Measurements from ENCODE around the gene GNAS-AS1. TPM values are rescaled to one million over a fixed set of nuclear protein-coding genes. Genes with fewer than 3 reads are reported as not detected.

The GNAS-AS1 gene
- total RNA-seq, 1 donor from 2014 or later: 1.7 TPM

GRCh38 chr20:58869662-58870227 lies 19.0 kb upstream of the GNAS-AS1 start:
- Mint-ChIP-seq H3K4me1 (ENCODE audit: low read depth) (peaks cover 7% of the 10 kb centered on the region), H3K27me3 (ENCODE audit: low read depth) (peaks cover 22% of the 10 kb centered on the region), H3K9me3 (no peaks in the 10 kb centered on the region), H3K4me3 (ENCODE audit: low read depth) (no peak overlapping the region), H3K36me3 (ENCODE audit: low read depth) (no peaks in the 10 kb centered on the region), H3K27ac (no peak overlapping the region)
- DNase-seq (ENCODE audit: low spot score): no peak
- intact Hi-C loops (cut with micrococcal nuclease): loop anchor here (5.0 kb wide), 1 partner anchor 353 kb away; no protein-coding TSS in a partner anchor

DNA sequence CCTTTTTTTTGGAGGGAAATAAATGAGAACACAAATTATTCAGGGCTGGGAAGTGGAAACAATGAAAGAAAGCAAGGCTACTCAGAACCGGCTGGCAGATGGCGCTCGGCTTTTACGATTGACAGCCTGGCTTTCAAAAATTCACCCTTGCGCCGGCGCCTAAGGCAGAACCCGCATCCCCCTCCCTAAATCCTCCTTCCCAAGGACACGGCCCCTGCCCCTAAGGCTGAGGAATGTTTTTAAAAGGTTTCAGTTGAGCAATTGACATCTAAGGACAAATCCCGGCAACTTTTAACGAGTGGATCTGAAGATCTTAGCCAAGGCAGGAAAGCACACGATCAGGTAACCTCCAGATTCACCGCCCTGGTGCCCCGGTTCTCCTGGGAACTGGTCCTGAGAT lies 18.1 kb upstream of the GNAS-AS1 start:
- H3K4me3 Mint-ChIP-seq (ENCODE audit: low read depth): no peak overlapping the region
- H3K27me3 Mint-ChIP-seq (ENCODE audit: low read depth): peaks cover 22% of the 10 kb centered on the region
- no peaks in the 10 kb centered on the region for H3K36me3 Mint-ChIP-seq (ENCODE audit: low read depth)
- no peaks in the 10 kb centered on the region for H3K9me3 Mint-ChIP-seq
- intact Hi-C loops (cut with micrococcal nuclease): no loop called here
- H3K27ac Mint-ChIP-seq: no peak overlapping the region
- DNase-seq (ENCODE audit: low spot score): no peak
- H3K4me1 Mint-ChIP-seq (ENCODE audit: low read depth): peaks cover 7% of the 10 kb centered on the region

DNA sequence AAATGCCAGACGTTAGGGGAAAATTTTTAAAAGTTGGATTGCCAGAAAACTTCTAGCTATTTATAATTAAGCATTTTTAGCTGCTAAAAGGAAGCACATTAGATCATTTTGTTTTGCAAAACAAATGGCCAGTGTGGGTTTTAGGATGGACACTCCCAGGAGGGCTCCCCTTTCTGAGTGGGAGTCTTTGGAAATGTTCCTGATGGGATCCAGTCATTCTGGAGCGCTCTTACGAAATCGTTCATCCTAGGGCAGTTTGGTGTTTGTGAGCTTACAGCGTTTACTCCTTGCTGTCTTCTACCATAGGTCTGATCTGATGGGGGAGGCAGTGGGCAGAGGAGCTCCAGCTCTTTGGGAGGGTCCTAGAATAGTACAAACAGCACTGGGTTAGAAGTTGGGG lies 16.5 kb upstream of the GNAS-AS1 start:
- Mint-ChIP-seq H3K4me3 (ENCODE audit: low read depth) (no peak overlapping the region), H3K27me3 (ENCODE audit: low read depth) (peaks cover 33% of the 10 kb centered on the region), H3K27ac (no peak overlapping the region), H3K4me1 (ENCODE audit: low read depth) (peaks cover 7% of the 10 kb centered on the region), H3K9me3 (no peaks in the 10 kb centered on the region), H3K36me3 (ENCODE audit: low read depth) (no peaks in the 10 kb centered on the region)
- intact Hi-C loops (cut with micrococcal nuclease): no loop called here
- DNase-seq (ENCODE audit: low spot score): no peak

DNA sequence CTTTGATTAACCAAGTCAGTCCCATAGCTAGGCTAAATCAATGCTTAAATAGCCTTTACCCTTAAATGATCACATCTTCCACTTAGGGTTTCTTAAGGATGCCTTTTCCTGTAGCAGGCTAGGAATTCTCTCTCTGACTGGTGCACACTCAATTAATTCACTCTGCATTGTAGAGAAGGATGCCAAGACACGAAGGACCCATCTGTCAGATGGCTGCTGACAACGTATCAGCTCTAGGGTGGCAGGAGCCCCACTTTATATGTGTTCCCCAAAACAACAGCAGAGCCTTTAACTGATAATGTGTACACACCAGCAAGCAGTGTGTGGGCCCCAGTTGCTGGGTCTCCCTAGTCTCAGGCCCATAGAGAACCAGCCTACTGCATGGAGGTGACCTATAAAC lies 15.1 kb upstream of the GNAS-AS1 start:
- DNase-seq (ENCODE audit: low spot score): no peak
- no peak overlapping the region for H3K27ac Mint-ChIP-seq
- H3K4me1 Mint-ChIP-seq (ENCODE audit: low read depth): peaks cover 5% of the 10 kb centered on the region
- intact Hi-C loops (cut with micrococcal nuclease): no loop called here
- H3K27me3 Mint-ChIP-seq (ENCODE audit: low read depth): peaks cover 38% of the 10 kb centered on the region
- H3K4me3 Mint-ChIP-seq (ENCODE audit: low read depth): no peak overlapping the region
- no peaks in the 10 kb centered on the region for H3K9me3 Mint-ChIP-seq
- H3K36me3 Mint-ChIP-seq (ENCODE audit: low read depth): no peaks in the 10 kb centered on the region

- no peaks in the 10 kb centered on the region for H3K4me1 Mint-ChIP-seq (ENCODE audit: low read depth)
- H3K4me3 Mint-ChIP-seq (ENCODE audit: low read depth): no peak overlapping the region
- H3K27me3 Mint-ChIP-seq (ENCODE audit: low read depth): peaks cover 42% of the 10 kb centered on the region
- no peak overlapping the region for H3K27ac Mint-ChIP-seq
- H3K36me3 Mint-ChIP-seq (ENCODE audit: low read depth): no peaks in the 10 kb centered on the region
- DNase-seq (ENCODE audit: low spot score): no peak
- intact Hi-C loops (cut with micrococcal nuclease): no loop called here
- no peaks in the 10 kb centered on the region for H3K9me3 Mint-ChIP-seq
These were observed 13.6 kb upstream of the GNAS-AS1 start for GRCh38 chr20:58864346-58864745.

DNA sequence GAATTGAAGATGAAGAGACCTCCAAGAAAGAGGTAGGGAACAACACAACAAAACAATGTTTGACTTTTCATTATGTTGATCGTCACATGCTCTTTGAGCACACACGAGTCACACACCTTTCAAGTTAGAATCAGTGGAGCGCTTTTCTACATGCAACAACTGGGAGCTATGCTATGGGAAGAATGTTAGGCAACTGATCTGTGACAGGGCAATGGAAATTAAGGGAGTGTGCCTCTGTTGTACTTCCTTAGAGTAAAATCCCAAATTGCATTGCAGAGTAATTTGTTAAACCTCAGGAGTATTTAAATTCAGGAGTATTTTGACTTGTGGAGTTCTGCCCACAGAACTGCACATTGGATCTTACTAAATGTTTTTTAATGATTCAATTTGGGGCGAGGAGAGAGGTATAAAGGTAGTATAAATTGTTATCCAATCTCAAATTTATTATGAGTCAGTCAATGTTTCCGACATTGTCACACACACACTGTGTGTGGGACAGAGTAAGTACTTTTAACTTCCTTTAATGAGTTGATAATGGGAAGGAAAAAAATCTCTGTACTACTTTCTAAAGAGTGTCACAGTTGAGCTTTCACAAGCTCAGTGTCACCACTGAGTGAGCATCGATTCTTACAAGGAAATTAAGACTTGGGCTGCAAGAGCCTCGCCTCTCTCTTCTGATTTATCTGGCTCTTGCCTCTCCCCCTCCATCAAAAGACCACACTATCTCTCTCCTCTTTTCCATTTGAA lies 12.5 kb upstream of the GNAS-AS1 start:
- Mint-ChIP-seq H3K9me3 (no peaks in the 10 kb centered on the region), H3K4me3 (ENCODE audit: low read depth) (no peak overlapping the region), H3K27ac (no peak overlapping the region), H3K36me3 (ENCODE audit: low read depth) (no peaks in the 10 kb centered on the region), H3K4me1 (ENCODE audit: low read depth) (no peaks in the 10 kb centered on the region), H3K27me3 (ENCODE audit: low read depth) (peaks cover 53% of the 10 kb centered on the region)
- DNase-seq (ENCODE audit: low spot score): no peak
- intact Hi-C loops (cut with micrococcal nuclease): no loop called here

DNA sequence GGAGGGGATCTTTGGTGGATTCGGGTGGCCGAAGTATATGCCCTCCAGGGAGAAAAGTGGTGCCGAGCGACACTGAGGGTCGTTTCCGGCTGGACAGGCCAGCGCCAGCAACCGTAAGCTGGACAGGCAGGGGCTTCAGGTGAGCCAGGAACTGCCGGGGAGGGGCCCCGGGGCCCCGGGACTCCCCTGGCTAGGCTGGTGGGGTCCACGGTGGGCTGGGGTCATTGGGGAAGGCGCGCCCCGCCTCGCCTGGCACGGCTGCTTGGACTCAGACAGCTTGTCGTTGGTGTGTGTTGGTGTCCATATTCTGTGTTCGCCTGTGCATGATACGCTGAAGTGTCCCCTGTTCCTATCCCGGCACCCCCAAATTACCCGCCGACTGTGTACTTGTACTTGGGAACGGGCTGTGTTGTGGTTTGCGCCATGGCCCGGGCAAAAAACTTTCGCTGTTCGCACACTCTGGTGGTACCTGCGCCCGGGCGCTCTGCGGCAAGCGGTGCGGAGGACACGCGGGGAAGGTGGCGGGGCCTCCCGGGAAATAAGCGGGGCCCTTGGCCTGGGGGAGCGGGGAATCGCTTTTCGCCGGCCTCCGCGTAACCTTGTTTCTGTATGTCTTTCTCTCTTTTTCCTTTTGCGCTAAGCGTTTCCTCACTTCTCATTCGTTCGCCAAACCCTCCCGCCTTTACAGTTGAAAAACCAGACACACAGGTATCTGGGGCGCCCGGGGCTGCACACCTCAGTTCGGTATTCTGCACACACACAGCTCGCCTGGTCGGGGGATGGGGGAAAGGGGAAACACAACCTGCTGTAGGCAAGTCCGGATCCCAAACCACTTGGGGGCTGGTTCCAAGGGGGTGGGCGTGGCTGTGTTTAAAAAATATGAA lies 5.0 kb upstream of the GNAS-AS1 start:
- intact Hi-C loops (cut with micrococcal nuclease): no loop called here
- Mint-ChIP-seq H3K9me3 (no peaks in the 10 kb centered on the region), H3K27me3 (ENCODE audit: low read depth) (peaks cover 52% of the 10 kb centered on the region), H3K36me3 (ENCODE audit: low read depth) (no peaks in the 10 kb centered on the region), H3K4me3 (ENCODE audit: low read depth) (no peak overlapping the region), H3K4me1 (ENCODE audit: low read depth) (peaks cover 7% of the 10 kb centered on the region), H3K27ac (no peak overlapping the region)
- DNase-seq (ENCODE audit: low spot score): no peak

- H3K27me3 Mint-ChIP-seq (ENCODE audit: low read depth): peaks cover 50% of the 10 kb centered on the region
These were observed 4.2 kb upstream of the GNAS-AS1 start for GRCh38 chr20:58854638-58855471.

DNA sequence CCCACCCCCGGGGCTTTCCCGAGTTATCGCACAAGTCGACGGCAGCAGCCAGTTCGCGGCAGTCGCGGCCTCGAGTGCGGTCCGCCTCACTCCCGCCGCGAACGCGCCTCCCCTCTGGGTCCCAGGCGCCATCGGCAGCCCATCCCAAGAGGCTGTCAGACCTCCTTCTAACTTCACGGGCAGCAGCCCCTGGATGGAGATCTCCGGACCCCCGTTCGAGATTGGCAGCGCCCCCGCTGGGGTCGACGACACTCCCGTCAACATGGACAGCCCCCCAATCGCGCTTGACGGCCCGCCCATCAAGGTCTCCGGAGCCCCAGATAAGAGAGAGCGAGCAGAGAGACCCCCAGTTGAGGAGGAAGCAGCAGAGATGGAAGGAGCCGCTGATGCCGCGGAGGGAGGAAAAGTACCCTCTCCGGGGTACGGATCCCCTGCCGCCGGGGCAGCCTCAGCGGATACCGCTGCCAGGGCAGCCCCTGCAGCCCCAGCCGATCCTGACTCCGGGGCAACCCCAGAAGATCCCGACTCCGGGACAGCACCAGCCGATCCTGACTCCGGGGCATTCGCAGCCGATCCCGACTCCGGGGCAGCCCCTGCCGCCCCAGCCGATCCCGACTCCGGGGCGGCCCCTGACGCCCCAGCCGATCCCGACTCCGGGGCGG lies 3.4 kb upstream of the GNAS-AS1 start:
- Mint-ChIP-seq H3K4me1 (ENCODE audit: low read depth) (peaks cover 13% of the 10 kb centered on the region), H3K9me3 (no peaks in the 10 kb centered on the region), H3K27me3 (ENCODE audit: low read depth) (peaks cover 54% of the 10 kb centered on the region), H3K4me3 (ENCODE audit: low read depth) (no peak overlapping the region), H3K27ac (no peak overlapping the region), H3K36me3 (ENCODE audit: low read depth) (no peaks in the 10 kb centered on the region)
- no peak for DNase-seq (ENCODE audit: low spot score)
- intact Hi-C loops (cut with micrococcal nuclease): loop anchor here (5.0 kb wide), 2 partner anchors 202 to 548 kb away; partner anchors contain the start of gene STX16

More at GRCh38 chr20:58854638-58855471, 4.2 kb upstream of the GNAS-AS1 start:
- intact Hi-C loops (cut with micrococcal nuclease): loop anchor here (5.0 kb wide), 2 partner anchors 203 to 547 kb away; partner anchors contain the start of gene STX16
- peaks cover 7% of the 10 kb centered on the region for H3K4me1 Mint-ChIP-seq (ENCODE audit: low read depth)
- no peaks in the 10 kb centered on the region for H3K36me3 Mint-ChIP-seq (ENCODE audit: low read depth)
- H3K9me3 Mint-ChIP-seq: no peaks in the 10 kb centered on the region
- no peak overlapping the region for H3K4me3 Mint-ChIP-seq (ENCODE audit: low read depth)
- H3K27ac Mint-ChIP-seq: no peak overlapping the region
- no peak for DNase-seq (ENCODE audit: low spot score)

- Mint-ChIP-seq H3K9me3 (no peaks in the 10 kb centered on the region), H3K27ac (no peak overlapping the region), H3K4me3 (ENCODE audit: low read depth) (no peak overlapping the region), H3K27me3 (ENCODE audit: low read depth) (peaks cover 48% of the 10 kb centered on the region), H3K36me3 (ENCODE audit: low read depth) (no peaks in the 10 kb centered on the region), H3K4me1 (ENCODE audit: low read depth) (peaks cover 14% of the 10 kb centered on the region)
- intact Hi-C loops (cut with micrococcal nuclease): loop anchor here (5.0 kb wide), 2 partner anchors 201 to 549 kb away; partner anchors contain the start of gene STX16
- no peak for DNase-seq (ENCODE audit: low spot score)
These were observed 2.8 kb upstream of the GNAS-AS1 start for GRCh38 chr20:58853466-58853865.

DNA sequence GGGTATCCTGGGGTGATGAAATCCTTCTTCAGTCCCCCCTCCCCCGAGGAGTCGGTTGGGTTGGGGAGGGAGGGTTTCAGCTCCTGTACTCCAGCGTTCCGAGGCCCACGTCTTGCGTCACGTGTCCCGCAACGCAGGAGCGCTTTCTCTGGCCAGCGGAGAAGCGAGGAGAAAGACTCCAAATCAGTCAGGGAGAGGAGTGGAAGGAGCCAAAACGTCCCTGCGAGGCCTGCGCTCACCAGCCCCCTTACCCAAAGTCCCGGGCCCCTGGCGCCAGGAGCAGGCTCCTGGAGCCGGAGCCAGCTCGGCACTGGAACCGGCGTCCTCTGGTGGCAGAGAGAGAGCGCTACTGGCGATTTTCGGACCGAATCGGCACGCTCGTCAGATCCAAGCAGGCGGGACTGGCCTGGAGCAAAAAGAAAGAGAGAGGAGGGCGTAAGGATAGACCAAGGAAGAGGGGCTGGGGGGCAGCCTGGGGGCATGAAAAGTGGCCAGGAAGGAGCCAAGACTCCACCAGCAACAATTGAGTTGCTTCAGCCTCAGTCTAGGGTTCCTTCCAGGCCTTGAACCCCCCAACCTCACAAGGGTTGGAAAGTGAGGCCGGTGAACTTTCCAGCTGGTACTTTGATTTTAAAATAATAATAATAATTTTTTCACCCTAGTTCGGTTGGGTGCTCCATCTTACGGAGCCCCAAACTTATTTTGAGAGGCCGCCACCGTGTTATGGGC lies 2.0 kb upstream of the GNAS-AS1 start, which contains the start of gene GNAS:
Gene GNAS, plus strand, starts transcription at position 174 of the 729 bp plus-strand sequence.
- H3K4me1 Mint-ChIP-seq (ENCODE audit: low read depth): peaks cover 21% of the 10 kb centered on the region
- peak within 1 kb of the TSS; percentile 90 for H3K4me3 Mint-ChIP-seq (ENCODE audit: low read depth)
- peaks cover 46% of the 10 kb centered on the region for H3K27me3 Mint-ChIP-seq (ENCODE audit: low read depth)
- H3K36me3 Mint-ChIP-seq (ENCODE audit: low read depth): no peaks in the 10 kb centered on the region
- peak; percentile 43 for DNase-seq (ENCODE audit: low spot score)
- no peaks in the 10 kb centered on the region for H3K9me3 Mint-ChIP-seq
- H3K27ac Mint-ChIP-seq: no peak within 1 kb of the TSS
- intact Hi-C loops (cut with micrococcal nuclease): loop anchor here (5.0 kb wide), 2 partner anchors 200 to 550 kb away; partner anchors contain the start of gene STX16
